Activated CD8-positive, alpha-beta memory T cell treated with anti-CD3 and anti-CD28 coated beads for 4 hours (primary cell): ENCODE results near the gene RING1.

Experiments used
- DNase-seq, 2 donors: peaks; one replicate each; pipeline ENCODE4 v3.0.0-alpha.2; 2020; ENCODE audit warnings: low read depth in 2 of 2

RING1 gene

GRCh38 chr6:33171880-33172687, 36.2 kb upstream of the RING1 start:
- DNase-seq: no peak

DNA sequence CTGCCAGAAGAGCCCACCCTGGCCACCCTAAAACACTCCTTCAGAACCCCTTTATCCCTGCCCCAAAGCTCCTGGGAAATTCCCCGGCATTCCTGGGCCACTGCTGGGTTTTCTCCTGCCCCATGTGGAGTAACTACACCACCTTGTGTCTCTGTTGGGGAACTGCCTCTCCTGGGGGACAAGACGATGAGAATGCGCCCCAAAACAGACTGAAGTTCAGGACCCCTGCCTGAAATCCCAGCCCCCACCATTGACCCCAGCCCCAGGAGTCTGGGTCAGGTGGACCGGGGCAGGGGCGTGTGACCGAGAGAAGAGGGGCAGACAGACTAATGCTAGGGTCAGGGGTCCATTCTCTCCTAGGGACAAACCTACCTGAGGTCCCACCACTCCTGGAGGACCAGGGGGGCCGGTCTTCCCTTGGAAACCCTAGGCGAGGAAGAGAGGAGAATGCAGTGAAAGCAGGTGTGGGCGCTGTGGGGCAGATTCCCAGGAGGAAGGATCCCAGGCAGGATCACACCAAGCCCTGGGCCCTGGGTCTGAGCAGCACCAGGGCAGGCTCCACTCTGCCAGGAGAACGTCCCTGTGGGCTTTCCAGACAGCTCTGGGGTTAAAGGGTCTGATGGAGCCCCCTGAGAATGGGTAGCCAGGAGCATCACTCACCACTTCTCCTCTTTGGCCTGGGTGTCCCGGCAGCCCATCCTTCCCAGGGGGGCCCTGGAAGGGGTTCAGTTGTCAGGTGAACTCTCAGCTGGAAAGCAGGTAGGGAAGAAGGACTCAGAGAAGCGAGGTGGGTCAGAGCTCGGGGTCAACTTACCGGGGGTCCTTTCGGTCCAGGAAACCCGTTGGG, 35.4 kb upstream of the RING1 start:
- no peak for DNase-seq

- DNase-seq: no peak
Measured at GRCh38 chr6:33173535-33174180, 34.6 kb upstream of the RING1 start.

GRCh38 chr6:33174784-33175183, 33.5 kb upstream of the RING1 start:
- no peak for DNase-seq

DNA sequence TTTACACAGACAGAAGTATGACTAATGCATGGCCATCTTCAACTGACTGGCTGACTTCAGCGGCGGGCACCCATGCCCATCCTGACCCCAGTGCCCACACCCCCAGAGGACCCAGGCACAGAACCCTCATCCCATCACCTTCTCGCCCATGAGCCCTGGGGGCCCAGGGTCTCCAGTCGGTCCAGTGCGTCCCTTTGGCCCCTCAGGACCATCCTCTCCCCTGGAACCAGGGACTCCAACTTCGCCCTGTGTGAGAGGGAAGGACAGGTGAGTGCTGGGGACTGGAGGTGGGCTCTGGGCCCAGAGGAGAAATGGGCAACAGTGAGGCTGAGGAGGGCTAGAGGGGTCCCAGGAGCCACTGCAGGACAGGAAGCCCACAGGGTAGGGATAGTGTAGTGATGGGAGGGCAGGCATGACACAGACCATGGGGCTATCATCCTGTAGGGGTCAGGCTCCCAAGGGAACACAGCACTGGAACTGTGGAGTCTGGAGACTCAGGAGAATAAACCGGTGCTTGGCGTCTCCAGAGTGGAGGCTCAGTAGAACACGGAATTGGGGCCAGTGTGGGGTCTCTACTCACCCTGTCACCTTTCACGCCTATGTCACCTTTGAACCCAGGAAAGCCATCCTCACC, 32.7 kb upstream of the RING1 start:
- DNase-seq: no peak

GRCh38 chr6:33176906-33177305, 31.4 kb upstream of the RING1 start:
- DNase-seq: no peak

DNA sequence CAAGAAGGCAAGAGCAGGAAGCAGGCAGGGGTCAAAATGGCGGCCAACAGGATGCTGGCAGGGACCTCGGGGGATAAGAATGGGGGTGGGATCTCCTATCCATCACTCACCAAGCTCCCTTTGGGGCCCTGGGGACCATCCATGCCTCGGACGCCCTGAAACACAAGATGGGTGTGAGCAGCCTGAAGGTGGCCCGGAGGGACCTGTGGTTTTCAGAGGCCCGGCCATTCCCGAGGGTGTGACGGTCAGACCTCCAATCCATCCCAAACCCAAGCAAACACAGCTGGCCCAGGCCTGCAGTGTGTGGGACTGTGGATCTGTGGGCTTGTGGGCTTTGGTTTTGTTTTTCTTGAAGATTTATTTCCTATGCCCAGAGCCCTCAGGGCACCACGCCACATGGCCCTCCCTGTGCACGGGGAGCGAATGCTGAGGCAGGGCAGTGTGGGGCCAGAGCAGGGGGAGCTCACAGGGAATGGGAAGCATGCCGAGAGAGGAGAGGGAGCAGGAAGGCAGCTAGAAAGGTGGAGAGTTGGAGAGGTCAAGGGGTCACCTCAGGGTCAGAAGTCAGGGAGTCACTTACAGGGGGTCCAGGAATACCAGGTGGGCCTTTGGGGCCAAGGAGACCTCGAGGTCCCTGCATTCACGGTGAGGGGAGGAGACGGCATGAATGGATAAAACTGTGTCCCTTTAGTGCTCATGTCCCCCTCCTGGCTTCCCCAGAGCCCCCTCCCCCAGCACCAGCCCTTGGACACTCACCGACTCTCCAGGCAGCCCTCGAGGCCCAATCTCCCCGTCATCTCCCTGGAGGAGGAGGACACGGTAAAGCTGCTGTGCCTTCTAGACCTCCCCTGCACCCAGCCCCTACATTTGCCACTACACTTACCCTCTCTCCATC, 30.5 kb upstream of the RING1 start:
- DNase-seq: no peak

DNA sequence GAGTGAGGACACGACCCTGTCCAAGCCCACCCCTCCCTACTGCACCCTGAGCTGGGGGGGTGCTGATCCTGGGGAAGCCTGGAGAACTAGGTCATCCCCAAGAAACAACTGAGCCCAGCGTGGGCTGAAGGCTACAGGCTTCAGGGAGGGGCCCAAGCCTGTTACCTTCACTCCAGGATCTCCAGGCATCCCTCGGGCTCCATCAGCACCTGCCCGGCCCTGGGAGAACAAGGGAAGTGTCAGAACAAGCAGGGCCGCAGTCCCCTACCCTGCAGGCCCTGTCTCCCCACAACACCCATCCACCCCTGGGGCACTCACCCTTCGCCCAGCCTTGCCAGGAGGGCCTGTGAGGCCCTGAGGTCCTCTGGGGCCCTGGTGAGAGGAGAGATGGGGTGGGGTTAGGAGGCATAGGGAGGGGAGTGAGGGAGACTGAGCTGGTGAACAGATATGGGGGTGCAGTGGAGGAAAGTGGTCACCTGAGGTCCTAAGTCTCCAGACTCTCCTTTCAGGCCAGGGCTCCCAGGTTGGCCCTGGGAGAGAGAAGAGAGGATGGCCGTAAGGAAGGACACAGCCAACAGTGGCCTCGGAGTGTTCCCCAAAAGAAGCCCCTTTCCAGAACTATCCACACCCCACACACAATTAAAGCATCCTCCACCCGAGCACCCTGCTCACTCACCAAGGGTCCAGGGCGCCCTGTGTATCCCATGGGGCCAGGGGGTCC, 29.4 kb upstream of the RING1 start:
- no peak for DNase-seq

DNA sequence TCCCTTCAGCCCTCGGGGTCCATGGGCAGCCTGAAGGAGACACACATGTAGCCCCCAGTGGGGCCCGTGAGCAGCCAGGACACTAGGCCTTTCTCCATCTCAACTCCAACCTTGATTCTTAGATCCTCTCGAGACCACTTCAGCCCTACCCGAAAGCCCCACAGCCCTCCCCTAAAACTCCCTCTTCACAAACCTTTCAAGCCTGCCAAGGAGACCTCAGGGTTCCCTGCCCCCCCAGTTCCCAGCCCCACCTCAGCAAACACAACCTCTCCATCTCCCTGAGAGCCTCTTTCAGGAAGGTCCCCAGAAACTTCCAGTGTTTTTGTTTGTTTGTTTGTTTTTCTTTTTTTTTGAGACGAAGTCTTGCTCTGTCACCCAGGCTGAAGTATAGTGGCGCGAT, 27.2 kb upstream of the RING1 start:
- DNase-seq: no peak

- no peak for DNase-seq
Measured at GRCh38 chr6:33183071-33183683, 25.1 kb upstream of the RING1 start.

- DNase-seq: no peak
Measured at GRCh38 chr6:33185190-33185589, 23.1 kb upstream of the RING1 start.

DNA sequence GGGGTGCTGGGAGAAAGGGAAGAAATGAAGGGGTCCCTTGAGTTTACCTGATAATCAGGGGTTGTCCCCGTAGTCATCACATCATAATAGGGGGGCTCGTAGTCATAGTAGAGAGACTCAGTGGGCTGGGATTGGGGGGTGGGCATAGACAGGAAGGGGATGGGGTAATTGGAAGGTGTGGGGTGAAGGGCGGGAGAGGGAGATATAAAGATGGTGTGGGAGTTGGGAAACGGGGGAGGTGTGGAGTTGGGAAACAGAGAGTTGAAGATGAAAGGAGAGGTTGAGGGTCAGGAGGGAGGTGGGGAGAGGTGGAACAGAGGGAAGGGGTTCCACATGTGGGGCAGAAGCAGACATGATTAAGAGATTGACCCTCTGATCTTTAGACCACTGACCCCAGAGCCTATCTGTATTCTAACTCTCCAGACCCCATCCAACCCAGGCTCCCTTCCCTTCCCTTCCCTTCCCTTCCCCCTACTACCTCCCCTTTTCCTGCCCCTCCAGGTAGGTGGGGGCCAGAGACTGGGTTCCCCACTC, 22.6 kb upstream of the RING1 start:
- DNase-seq: no peak

GRCh38 chr6:33187809-33188208, 20.5 kb upstream of the RING1 start:
- DNase-seq: no peak

GRCh38 chr6:33189164-33189563, 19.1 kb upstream of the RING1 start:
- DNase-seq: no peak

DNA sequence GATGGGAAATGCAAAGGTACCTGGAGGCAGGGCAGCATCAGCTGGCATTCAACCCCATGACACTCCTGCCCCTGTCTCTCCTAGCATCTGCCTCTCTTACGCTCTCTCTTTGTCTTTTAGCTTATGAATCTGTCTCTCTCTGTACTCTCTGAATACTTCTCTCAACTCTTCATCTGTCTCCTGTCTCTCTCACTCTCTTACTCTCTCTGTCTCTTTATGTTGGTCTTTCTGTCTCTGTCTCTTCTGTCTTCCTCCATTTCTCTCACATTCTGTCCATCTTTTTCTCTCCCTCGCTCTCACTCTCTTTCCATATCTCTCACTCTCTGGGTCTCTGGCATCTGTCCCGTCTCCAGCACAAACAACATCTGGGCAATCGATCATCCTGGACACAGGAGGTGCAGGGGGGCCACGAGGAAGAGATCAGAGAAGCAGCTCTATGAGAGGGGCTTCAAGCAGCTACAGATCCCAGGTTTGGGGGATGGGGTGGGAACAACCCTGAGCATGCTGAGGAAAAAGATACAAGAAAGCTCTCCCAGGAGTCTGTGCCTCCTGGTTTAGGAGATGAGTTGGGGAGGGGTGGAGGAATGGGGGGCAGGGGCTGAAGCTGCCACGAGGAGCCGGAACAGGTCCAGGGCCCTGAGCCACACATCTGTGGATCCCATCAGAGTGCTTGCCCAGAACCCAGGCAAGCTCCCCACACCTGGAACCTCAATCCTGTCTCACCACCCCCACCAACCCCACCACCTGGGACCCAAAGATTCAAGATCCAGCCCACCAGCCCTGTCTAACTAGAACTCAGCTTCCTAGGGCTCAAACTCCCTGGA, 18.5 kb upstream of the RING1 start:
- no peak for DNase-seq

DNA sequence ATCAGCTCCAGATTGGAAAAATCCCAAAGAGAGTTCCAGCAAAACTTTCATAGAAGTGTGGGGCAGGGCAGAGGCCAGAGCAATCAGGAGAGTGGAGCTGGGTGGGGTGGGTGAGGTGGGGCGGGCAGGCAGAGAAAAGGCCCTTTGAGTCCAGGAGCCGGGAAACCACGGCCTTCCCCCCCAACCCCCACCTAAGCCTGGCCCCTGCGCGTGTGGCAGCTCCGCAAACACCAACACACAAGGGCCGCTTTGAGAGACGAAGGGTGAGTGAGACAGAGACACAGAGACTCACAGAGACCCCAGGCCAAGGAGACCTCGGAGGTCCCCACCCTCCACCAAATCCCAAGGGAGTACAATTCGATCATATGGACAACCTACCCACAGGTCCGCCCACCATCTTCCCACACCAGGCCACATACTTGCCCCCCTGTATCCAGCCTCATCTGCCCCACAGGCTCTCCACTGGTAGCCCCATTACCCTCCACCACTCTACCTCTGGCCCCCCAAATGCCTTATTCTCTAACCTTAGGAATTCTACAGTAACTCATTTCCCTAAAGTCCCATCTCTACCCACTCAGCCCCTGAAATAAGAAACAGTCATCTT, 17.7 kb upstream of the RING1 start:
- DNase-seq: no peak

DNA sequence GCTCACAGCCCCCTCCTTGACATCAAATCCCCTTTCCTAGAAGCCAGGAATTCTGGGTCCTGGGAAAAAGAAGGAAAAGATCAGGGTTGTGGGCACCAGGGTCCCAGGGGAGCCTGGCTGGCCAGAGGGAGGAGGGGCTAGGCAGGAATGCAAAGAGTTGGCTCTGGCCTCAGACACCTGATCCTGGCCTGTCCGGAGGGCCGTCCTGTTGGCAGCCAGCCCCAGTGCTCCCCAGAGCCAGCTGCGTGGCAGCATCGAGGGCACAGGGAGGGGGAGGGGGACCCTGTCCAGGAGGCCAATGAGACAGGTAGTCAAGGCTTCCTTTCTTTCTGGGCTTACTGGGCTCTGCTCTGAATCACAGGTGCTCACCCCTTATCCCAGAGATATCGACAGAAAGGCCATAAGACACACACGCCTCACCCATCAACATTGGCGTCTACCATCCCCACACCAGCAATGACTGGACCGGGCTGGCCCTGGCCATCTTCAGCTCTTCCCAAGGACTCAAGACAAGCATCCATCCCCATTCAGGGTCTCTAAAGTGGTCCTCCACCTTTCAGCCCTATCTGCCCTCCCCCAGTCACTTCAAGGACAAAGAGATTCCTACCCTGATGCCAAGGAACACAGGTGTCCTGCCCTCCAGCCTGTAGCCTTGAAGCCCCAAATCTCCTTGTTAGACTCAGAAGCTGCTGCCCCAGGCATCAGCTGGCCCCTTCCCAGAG, 16.8 kb upstream of the RING1 start:
- DNase-seq: no peak
